HEK293 (cell line): ENCODE data around the gene PYGO2.

Source experiments
- GLIS1 ChIP-seq: fragments of 450-650 bp; formaldehyde crosslinking; IDR thresholded peaks from 2 replicates; pipeline ENCODE4 v1.5.1; 2016; ENCODE audit warnings: missing biosample characterization, missing genetic modification characterization
- KLF1 ChIP-seq: fragments of 450-650 bp; formaldehyde crosslinking; IDR thresholded peaks from 2 replicates; pipeline ENCODE4 v1.5.1; 2016; ENCODE audit warnings: missing biosample characterization, missing genetic modification characterization
- KLF9 ChIP-seq: fragments of 450-650 bp; formaldehyde crosslinking; IDR thresholded peaks from 2 replicates; pipeline ENCODE4 v1.5.1; 2016; ENCODE audit warnings: missing biosample characterization, missing genetic modification characterization, low read depth
- REST ChIP-seq: fragments of 450-650 bp; formaldehyde crosslinking; IDR thresholded peaks from 2 replicates; pipeline ENCODE4 v1.5.1; 2016; ENCODE audit warnings: missing biosample characterization, missing genetic modification characterization
- SP7 ChIP-seq: fragments of 450-650 bp; formaldehyde crosslinking; IDR thresholded peaks from 2 replicates; pipeline ENCODE4 v1.5.1; 2016; ENCODE audit warnings: missing biosample characterization, missing genetic modification characterization
- WT1 ChIP-seq: fragments of 450-650 bp; formaldehyde crosslinking; IDR thresholded peaks from 2 replicates; pipeline ENCODE4 v1.5.1; 2016; ENCODE audit warnings: missing biosample characterization, missing genetic modification characterization
- ZBTB21 ChIP-seq: fragments of 450-650 bp; formaldehyde crosslinking; IDR thresholded peaks from 2 replicates; pipeline ENCODE4 v1.5.1; 2017; ENCODE audit warnings: missing biosample characterization, missing genetic modification characterization
- ZBTB26 ChIP-seq: fragments of 450-650 bp; formaldehyde crosslinking; optimal IDR thresholded peaks from 2 replicates; pipeline ENCODE3; 2016; ENCODE audit warnings: missing biosample characterization, mild to moderate bottlenecking, missing genetic modification characterization
- ZBTB48 ChIP-seq: fragments of 450-650 bp; formaldehyde crosslinking; IDR thresholded peaks from 2 replicates; pipeline ENCODE4 v1.5.1; 2016; ENCODE audit warnings: missing biosample characterization, missing genetic modification characterization
- ZNF112 ChIP-seq: fragments of 450-650 bp; formaldehyde crosslinking; IDR thresholded peaks from 2 replicates; pipeline ENCODE4 v1.5.0; 2017; ENCODE audit warnings: missing biosample characterization, missing genetic modification characterization
- ZNF138 ChIP-seq: fragments of 450-650 bp; formaldehyde crosslinking; IDR thresholded peaks from 2 replicates; pipeline ENCODE4 v1.5.1; 2016; ENCODE audit warnings: missing biosample characterization, missing genetic modification characterization, borderline replicate concordance
- ZNF211 ChIP-seq: fragments of 450-650 bp; formaldehyde crosslinking; IDR thresholded peaks from 2 replicates; pipeline ENCODE4 v1.5.1; 2016; ENCODE audit warnings: low read depth, missing biosample characterization, missing genetic modification characterization
- ZNF394 ChIP-seq: fragments of 450-650 bp; formaldehyde crosslinking; IDR thresholded peaks from 2 replicates; pipeline ENCODE4 v1.5.1; 2016; ENCODE audit warnings: missing biosample characterization, missing genetic modification characterization, mild to moderate bottlenecking, moderate library complexity, borderline replicate concordance
- ZNF423 ChIP-seq: fragments of 450-650 bp; formaldehyde crosslinking; IDR thresholded peaks from 2 replicates; pipeline ENCODE4 v1.5.1; 2016; ENCODE audit warnings: missing biosample characterization, missing genetic modification characterization
- ZNF48 ChIP-seq: fragments of 450-650 bp; formaldehyde crosslinking; IDR thresholded peaks from 2 replicates; pipeline ENCODE4 v1.5.1; 2016; ENCODE audit warnings: missing biosample characterization, missing genetic modification characterization
- ZNF521 ChIP-seq: fragments of 450-650 bp; formaldehyde crosslinking; IDR thresholded peaks from 2 replicates; pipeline ENCODE4 v1.5.1; 2017; ENCODE audit warnings: missing biosample characterization, mild to moderate bottlenecking, missing genetic modification characterization
- ZNF530 ChIP-seq: fragments of 450-650 bp; formaldehyde crosslinking; IDR thresholded peaks from 2 replicates; pipeline ENCODE4 v1.5.1; 2016; ENCODE audit warnings: low read depth, missing biosample characterization, missing genetic modification characterization
- ZNF558 ChIP-seq: fragments of 450-650 bp; formaldehyde crosslinking; IDR thresholded peaks from 2 replicates; pipeline ENCODE4 v1.5.1; 2016; ENCODE audit warnings: missing biosample characterization, missing genetic modification characterization
- ZNF626 ChIP-seq: fragments of 450-650 bp; sonication (Bioruptor Pico); formaldehyde crosslinking; IDR thresholded peaks from 2 replicates; pipeline ENCODE4 v1.5.1; 2018; ENCODE audit warnings: missing biosample characterization, missing genetic modification characterization, inconsistent platforms
- ZNF670 ChIP-seq: fragments of 450-650 bp; formaldehyde crosslinking; IDR thresholded peaks from 2 replicates; pipeline ENCODE4 v1.5.1; 2016; ENCODE audit warnings: missing biosample characterization, missing genetic modification characterization, low read depth
- ZSCAN30 ChIP-seq: fragments of 450-650 bp; IDR thresholded peaks from 2 replicates; pipeline ENCODE4 v1.5.1; 2018; ENCODE audit warnings: missing biosample characterization, mild to moderate bottlenecking, missing genetic modification characterization, moderate library complexity
- TF ChIP-seq, protein P1 (sequence below): fragments of 450-650 bp; formaldehyde crosslinking; conservative IDR thresholded peaks from 2 replicates; pipeline ENCODE4 v1.5.1; 2016; ENCODE audit warnings: low read depth, missing biosample characterization, missing genetic modification characterization
- TF ChIP-seq, protein P2 (sequence below): fragments of 450-650 bp; formaldehyde crosslinking; IDR thresholded peaks from 2 replicates; pipeline ENCODE4 v1.5.1; 2017; ENCODE audit warnings: missing biosample characterization, missing genetic modification characterization
- TF ChIP-seq, protein P3 (sequence below): fragments of 450-650 bp; formaldehyde crosslinking; IDR thresholded peaks from 2 replicates; pipeline ENCODE4 v1.5.1; 2017; ENCODE audit warnings: missing biosample characterization, missing genetic modification characterization
- TF ChIP-seq, protein P4 (sequence below): fragments of 450-650 bp; formaldehyde crosslinking; IDR thresholded peaks from 2 replicates; pipeline ENCODE4 v1.5.1; 2016; ENCODE audit warnings: missing biosample characterization, missing genetic modification characterization

The PYGO2 gene

DNA sequence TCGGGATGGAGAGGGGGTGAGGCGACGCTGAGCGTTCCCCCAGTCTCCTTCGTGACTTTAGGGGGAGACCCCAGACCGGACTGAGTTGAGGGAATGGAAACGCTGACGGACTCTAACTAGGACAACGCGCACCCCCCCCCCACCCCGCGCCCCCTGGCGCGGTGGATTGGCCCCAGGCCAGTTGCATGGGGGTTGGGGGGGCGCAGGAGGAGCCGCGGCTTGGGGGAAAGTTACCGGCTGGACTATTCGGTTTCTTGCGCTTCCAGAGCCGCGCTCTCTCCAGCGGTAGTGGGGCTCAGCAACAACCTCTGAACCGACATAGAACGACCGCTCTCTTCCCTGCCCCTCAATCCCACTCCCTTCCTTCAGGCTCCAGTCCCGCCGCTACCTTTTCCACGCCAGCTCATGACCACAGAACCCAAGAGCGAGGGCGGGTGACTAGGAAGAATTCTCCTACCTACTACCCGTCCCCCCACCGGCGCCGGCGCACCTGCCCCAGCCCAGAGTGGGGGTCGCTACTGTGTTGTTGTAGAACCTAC lies 41.7 kb upstream of the PYGO2 start (continued):
- TF ChIP-seq, protein P1, sequence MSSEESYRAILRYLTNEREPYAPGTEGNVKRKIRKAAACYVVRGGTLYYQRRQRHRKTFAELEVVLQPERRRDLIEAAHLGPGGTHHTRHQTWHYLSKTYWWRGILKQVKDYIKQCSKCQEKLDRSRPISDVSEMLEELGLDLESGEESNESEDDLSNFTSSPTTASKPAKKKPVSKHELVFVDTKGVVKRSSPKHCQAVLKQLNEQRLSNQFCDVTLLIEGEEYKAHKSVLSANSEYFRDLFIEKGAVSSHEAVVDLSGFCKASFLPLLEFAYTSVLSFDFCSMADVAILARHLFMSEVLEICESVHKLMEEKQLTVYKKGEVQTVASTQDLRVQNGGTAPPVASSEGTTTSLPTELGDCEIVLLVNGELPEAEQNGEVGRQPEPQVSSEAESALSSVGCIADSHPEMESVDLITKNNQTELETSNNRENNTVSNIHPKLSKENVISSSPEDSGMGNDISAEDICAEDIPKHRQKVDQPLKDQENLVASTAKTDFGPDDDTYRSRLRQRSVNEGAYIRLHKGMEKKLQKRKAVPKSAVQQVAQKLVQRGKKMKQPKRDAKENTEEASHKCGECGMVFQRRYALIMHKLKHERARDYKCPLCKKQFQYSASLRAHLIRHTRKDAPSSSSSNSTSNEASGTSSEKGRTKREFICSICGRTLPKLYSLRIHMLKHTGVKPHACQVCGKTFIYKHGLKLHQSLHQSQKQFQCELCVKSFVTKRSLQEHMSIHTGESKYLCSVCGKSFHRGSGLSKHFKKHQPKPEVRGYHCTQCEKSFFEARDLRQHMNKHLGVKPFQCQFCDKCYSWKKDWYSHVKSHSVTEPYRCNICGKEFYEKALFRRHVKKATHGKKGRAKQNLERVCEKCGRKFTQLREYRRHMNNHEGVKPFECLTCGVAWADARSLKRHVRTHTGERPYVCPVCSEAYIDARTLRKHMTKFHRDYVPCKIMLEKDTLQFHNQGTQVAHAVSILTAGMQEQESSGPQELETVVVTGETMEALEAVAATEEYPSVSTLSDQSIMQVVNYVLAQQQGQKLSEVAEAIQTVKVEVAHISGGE (tag by site-specific recombination): peak; percentile 94
- TF ChIP-seq ZBTB26 (tag by site-specific recombination): peak; percentile 55
- TF ChIP-seq, protein P2, sequence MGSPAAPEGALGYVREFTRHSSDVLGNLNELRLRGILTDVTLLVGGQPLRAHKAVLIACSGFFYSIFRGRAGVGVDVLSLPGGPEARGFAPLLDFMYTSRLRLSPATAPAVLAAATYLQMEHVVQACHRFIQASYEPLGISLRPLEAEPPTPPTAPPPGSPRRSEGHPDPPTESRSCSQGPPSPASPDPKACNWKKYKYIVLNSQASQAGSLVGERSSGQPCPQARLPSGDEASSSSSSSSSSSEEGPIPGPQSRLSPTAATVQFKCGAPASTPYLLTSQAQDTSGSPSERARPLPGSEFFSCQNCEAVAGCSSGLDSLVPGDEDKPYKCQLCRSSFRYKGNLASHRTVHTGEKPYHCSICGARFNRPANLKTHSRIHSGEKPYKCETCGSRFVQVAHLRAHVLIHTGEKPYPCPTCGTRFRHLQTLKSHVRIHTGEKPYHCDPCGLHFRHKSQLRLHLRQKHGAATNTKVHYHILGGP (tag by site-specific recombination): no peak
- TF ChIP-seq ZNF626 (tag by site-specific recombination): no peak
- TF ChIP-seq KLF1 (tag by site-specific recombination): no peak
- TF ChIP-seq ZNF670 (tag by site-specific recombination): no peak
- TF ChIP-seq KLF9 (tag by site-specific recombination): no peak
- no peak for TF ChIP-seq ZNF211
- TF ChIP-seq ZBTB21: no peak
- peak; percentile 72 for TF ChIP-seq GLIS1
- no peak for TF ChIP-seq ZNF138
- no peak for TF ChIP-seq ZNF530
- no peak for TF ChIP-seq ZNF394 (tag by site-specific recombination)
- no peak for TF ChIP-seq SP7
- no peak for TF ChIP-seq ZNF521
- TF ChIP-seq REST (tag by site-specific recombination): 0 out of 2 replicates have a peak, but pooled peaks have one; percentile 1
- peak; percentile 59; the same call in 1 of the 2 replicates for TF ChIP-seq ZBTB48
- TF ChIP-seq ZSCAN30 (tag by site-specific recombination): peak; percentile 12; the same call in 1 of the 2 replicates
- no peak for TF ChIP-seq ZNF112
- TF ChIP-seq ZNF558: no peak
- peak; percentile 70 for TF ChIP-seq ZNF423
- TF ChIP-seq, protein P3, sequence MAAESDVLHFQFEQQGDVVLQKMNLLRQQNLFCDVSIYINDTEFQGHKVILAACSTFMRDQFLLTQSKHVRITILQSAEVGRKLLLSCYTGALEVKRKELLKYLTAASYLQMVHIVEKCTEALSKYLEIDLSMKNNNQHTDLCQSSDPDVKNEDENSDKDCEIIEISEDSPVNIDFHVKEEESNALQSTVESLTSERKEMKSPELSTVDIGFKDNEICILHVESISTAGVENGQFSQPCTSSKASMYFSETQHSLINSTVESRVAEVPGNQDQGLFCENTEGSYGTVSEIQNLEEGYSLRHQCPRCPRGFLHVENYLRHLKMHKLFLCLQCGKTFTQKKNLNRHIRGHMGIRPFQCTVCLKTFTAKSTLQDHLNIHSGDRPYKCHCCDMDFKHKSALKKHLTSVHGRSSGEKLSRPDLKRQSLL (tag by site-specific recombination): no peak; the same call in 1 of the 2 replicates
- TF ChIP-seq, protein P4, sequence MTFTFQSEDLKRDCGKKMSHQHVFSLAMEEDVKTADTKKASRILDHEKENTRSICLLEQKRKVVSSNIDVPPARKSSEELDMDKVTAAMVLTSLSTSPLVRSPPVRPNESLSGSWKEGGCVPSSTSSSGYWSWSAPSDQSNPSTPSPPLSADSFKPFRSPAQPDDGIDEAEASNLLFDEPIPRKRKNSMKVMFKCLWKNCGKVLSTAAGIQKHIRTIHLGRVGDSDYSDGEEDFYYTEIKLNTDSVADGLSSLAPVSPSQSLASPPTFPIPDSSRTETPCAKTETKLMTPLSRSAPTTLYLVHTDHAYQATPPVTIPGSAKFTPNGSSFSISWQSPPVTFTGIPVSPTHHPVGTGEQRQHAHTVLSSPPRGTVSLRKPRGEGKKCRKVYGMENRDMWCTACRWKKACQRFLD (tag by site-specific recombination): no peak
- TF ChIP-seq ZNF48 (tag by site-specific recombination): no peak
- TF ChIP-seq WT1: no peak
